Gastrocnemius medialis (tissue), 4 donors: Measurements from ENCODE around the gene RAB44. TPM values are rescaled to one million over a fixed set of nuclear protein-coding genes. Genes with fewer than 3 reads are reported as not detected.

ENCODE experiments used
- ATAC-seq, 2 donors: fragments of 150-250 bp; one replicate each; pipeline ENCODE4 v1.9.1; 2016
- DNase-seq, 2 donors: peaks; one replicate each; pipeline ENCODE4 v3.0.0-alpha.2; 2019
- H3K27ac ChIP-seq, 4 donors: fragments of 200-600 bp; sonication (generic); 1 replicate in 1 of 4; 2 replicates in 3 of 4; pipeline ENCODE4 v1.5.1; 2016 to 2018; ENCODE audit warnings: mild to moderate bottlenecking in 2 of 4, moderate library complexity in 1 of 4
- H3K27me3 ChIP-seq, 3 donors: fragments of 200-600 bp; sonication (generic) in 2 of 3; 1 replicate in 1 of 3; 2 replicates in 2 of 3; pipeline versions ENCODE4 v1.5.1 to v1.6.0; 2016 to 2019; ENCODE audit warnings: mild to moderate bottlenecking in 1 of 3, moderate library complexity in 1 of 3
- H3K36me3 ChIP-seq, 2 donors: fragments of 200-600 bp; sonication (generic) in 1 of 2; one replicate each; pipeline ENCODE4 v1.5.1; 2017 to 2018
- H3K4me1 ChIP-seq, 2 donors: fragments of 200-600 bp; sonication (generic) in 1 of 2; one replicate each; pipeline ENCODE4 v1.5.1; 2016 to 2017; ENCODE audit warnings: mild to moderate bottlenecking in 2 of 2
- H3K4me3 ChIP-seq, 4 donors: fragments of 200-600 bp; sonication (generic) in 3 of 4; 1 replicate in 1 of 4; 2 replicates in 3 of 4; pipeline ENCODE4 v1.5.1; 2016 to 2019; ENCODE audit warnings: mild to moderate bottlenecking in 2 of 4
- H3K9me3 ChIP-seq, 3 donors: fragments of 200-600 bp; sonication (generic) in 2 of 3; 1 replicate in 1 of 3; 2 replicates in 2 of 3; pipeline ENCODE4 v1.5.1; 2016 to 2019
- CTCF ChIP-seq, 5 experiments: fragments of 450-650 bp in 3 of 5; fragments of 200-600 bp in 2 of 5; sonication (generic) in 2 of 5; IDR thresholded peaks in 4 of 5; conservative IDR thresholded peaks in 1 of 5; 1 replicate in 4 of 5; 2 replicates in 1 of 5; pipeline ENCODE4 v1.5.1; 2016 to 2019; ENCODE audit warnings: antibody characterized with exemption in 5 of 5, mild to moderate bottlenecking in 3 of 5, moderate library complexity in 3 of 5
- POLR2A ChIP-seq, 2 donors: fragments of 450-650 bp; IDR thresholded peaks; one replicate each; pipeline ENCODE4 v1.6.1; 2017; ENCODE audit warnings: antibody characterized with exemption in 2 of 2, mild to moderate bottlenecking in 2 of 2, moderate library complexity in 2 of 2
- in situ Hi-C, 4 donors: fragments of 200-750 bp; cut with MboI; loops; one replicate each; pipeline versions ENCODE4 v1.15.0 to v1.8.0; 2017; ENCODE audit warnings: low sequenced_read_pairs in 4 of 4
- intact Hi-C: fragments of 100-400 bp; cut with DNase I; formaldehyde crosslinking; loops from one replicate; pipeline ENCODE4 v1.15.1; 2023; ENCODE audit warnings: low total_unique reads
- total RNA-seq, 4 donors: library from RNA; depleted of rRNA; stranded (reverse); fragments of >200 nt; gene quantifications; one replicate each; pipeline versions ENCODE4 v1.1.0 to v1.2.3, GENCODE V29; 2016

RAB44 gene
- total RNA-seq, 4 donors from 2014 or later: 0.09 TPM; not detected in 3

GRCh38 chr6:36691612-36692011, 6.0 kb upstream of the RAB44 start:
- Histone ChIP-seq H3K27me3 (no peaks in the 10 kb centered on the region), H3K27ac (no peak overlapping the region), H3K4me1 (peaks cover 0 to 8% of the 10 kb centered on the region in 2 donors), H3K4me3 (no peak overlapping the region), H3K36me3 (peaks cover 2 to 9% of the 10 kb centered on the region in 2 donors), H3K9me3 (no peaks in the 10 kb centered on the region)
- intact Hi-C loops (no loop called here), in situ Hi-C loops (loop anchor here in 1 of 4 donors (25.0 kb wide), 1 partner anchor 254 kb away; the partner anchor contains the start of genes KCTD20 and PXT1)
- TF ChIP-seq CTCF (IDR thresholded peaks at IDR 0.05 in 4 of 5, conservative IDR thresholded peaks at IDR 0.05 in 1 of 5) (no peak), POLR2A (IDR thresholded peaks at IDR 0.05) (no peak)
- no peak for DNase-seq
- ATAC-seq: no peak

- no peaks in the 10 kb centered on the region for H3K27me3 ChIP-seq
- H3K9me3 ChIP-seq: no peaks in the 10 kb centered on the region
- no peak overlapping the region for H3K27ac ChIP-seq
- DNase-seq (no peak), ATAC-seq (no peak)
- intact Hi-C loops (no loop called here), in situ Hi-C loops (loop anchor here in 1 of 4 donors (25.0 kb wide), 1 partner anchor 255 kb away; the partner anchor contains the start of genes KCTD20 and PXT1)
- peaks cover 0 to 8% of the 10 kb centered on the region in 2 donors for H3K4me1 ChIP-seq
- H3K36me3 ChIP-seq: peaks cover 0 to 3% of the 10 kb centered on the region in 2 donors
- TF ChIP-seq POLR2A (IDR thresholded peaks at IDR 0.05): no peak
- no peak for TF ChIP-seq CTCF (IDR thresholded peaks at IDR 0.05 in 4 of 5, conservative IDR thresholded peaks at IDR 0.05 in 1 of 5)
- H3K4me3 ChIP-seq: no peak overlapping the region
Observed at GRCh38 chr6:36692220-36692619, 5.4 kb upstream of the RAB44 start.

- peaks cover 0 to 8% of the 10 kb centered on the region in 2 donors for H3K4me1 ChIP-seq
- no peaks in the 10 kb centered on the region for H3K9me3 ChIP-seq
- intact Hi-C loops (no loop called here), in situ Hi-C loops (loop anchor here in 1 of 4 donors (25.0 kb wide), 1 partner anchor 256 kb away; the partner anchor contains the start of genes KCTD20 and PXT1)
- H3K4me3 ChIP-seq: no peak overlapping the region
- H3K27ac ChIP-seq: no peak overlapping the region
- H3K27me3 ChIP-seq: no peaks in the 10 kb centered on the region
- no peak for ATAC-seq
- H3K36me3 ChIP-seq: no peaks in the 10 kb centered on the region
- TF ChIP-seq POLR2A (IDR thresholded peaks at IDR 0.05) (no peak), CTCF (IDR thresholded peaks at IDR 0.05 in 4 of 5, conservative IDR thresholded peaks at IDR 0.05 in 1 of 5) (no peak)
- DNase-seq: peak in 1 of 2 donors; percentile 52
Observed at GRCh38 chr6:36692861-36693702, 4.5 kb upstream of the RAB44 start.

GRCh38 chr6:36694616-36695015, 3.0 kb upstream of the RAB44 start:
- no peak overlapping the region for H3K4me3 ChIP-seq
- H3K27me3 ChIP-seq: no peaks in the 10 kb centered on the region
- H3K36me3 ChIP-seq: no peaks in the 10 kb centered on the region
- intact Hi-C loops (no loop called here), in situ Hi-C loops (loop anchor here in 1 of 4 donors (25.0 kb wide), 1 partner anchor 257 kb away; the partner anchor contains the start of genes KCTD20 and PXT1)
- no peaks in the 10 kb centered on the region for H3K9me3 ChIP-seq
- no peak for ATAC-seq
- peaks cover 0 to 8% of the 10 kb centered on the region in 2 donors for H3K4me1 ChIP-seq
- TF ChIP-seq POLR2A (IDR thresholded peaks at IDR 0.05): no peak
- no peak for TF ChIP-seq CTCF (IDR thresholded peaks at IDR 0.05 in 4 of 5, conservative IDR thresholded peaks at IDR 0.05 in 1 of 5)
- H3K27ac ChIP-seq: no peak overlapping the region
- DNase-seq: no peak
